HepG2 (cell line): Measurements from ENCODE around the gene ARHGAP9. TPM values are rescaled to one million over a fixed set of nuclear protein-coding genes. Genes with fewer than 3 reads are reported as not detected.

ENCODE experiments used
- ADNP ChIP-seq: sonication (generic); formaldehyde crosslinking; IDR thresholded peaks from 2 replicates; pipeline ENCODE4 v1.4.0; 2020; ENCODE audit warnings: missing genetic modification reagents
- AGO1 ChIP-seq: fragments of 200-400 bp; formaldehyde crosslinking; IDR thresholded peaks from 2 replicates; pipeline ENCODE4 v1.6.1; 2017; ENCODE audit warnings: mild to moderate bottlenecking, low read depth, low read length, moderate library complexity; ENCODE audit not compliant: poor library complexity, severe bottlenecking
- AKAP8 ChIP-seq: sonication (generic); formaldehyde crosslinking; IDR thresholded peaks from 2 replicates; pipeline ENCODE4 v1.5.1; 2020; ENCODE audit warnings: mild to moderate bottlenecking, missing genetic modification reagents
- CENPX ChIP-seq: sonication (generic); formaldehyde crosslinking; IDR thresholded peaks from 2 replicates; pipeline ENCODE4 v1.9.0; 2021; ENCODE audit warnings: mild to moderate bottlenecking, missing genetic modification reagents, moderate library complexity
- ELF4 ChIP-seq: sonication (generic); formaldehyde crosslinking; IDR thresholded peaks from 2 replicates; pipeline ENCODE4 v1.5.0; 2020; ENCODE audit warnings: missing genetic modification reagents, mild to moderate bottlenecking, moderate library complexity, borderline replicate concordance
- JARID2 ChIP-seq: sonication (generic); formaldehyde crosslinking; IDR thresholded peaks from 2 replicates; pipeline ENCODE4 v1.8.1; 2023; ENCODE audit warnings: missing genetic modification reagents, inconsistent platforms; ENCODE audit not compliant: insufficient replicate concordance
- KLF13 ChIP-seq: sonication (generic); formaldehyde crosslinking; IDR thresholded peaks from 2 replicates; pipeline ENCODE4 v1.4.0; 2020; ENCODE audit warnings: mild to moderate bottlenecking, missing genetic modification reagents
- MLLT10 ChIP-seq: sonication (generic); formaldehyde crosslinking; IDR thresholded peaks from 2 replicates; pipeline ENCODE4 v1.4.0; 2020; ENCODE audit warnings: missing genetic modification reagents
- NFIB ChIP-seq: sonication (generic); formaldehyde crosslinking; IDR thresholded peaks from 2 replicates; pipeline ENCODE4 v1.9.0; 2021; ENCODE audit warnings: missing genetic modification reagents, mild to moderate bottlenecking, borderline replicate concordance
- NR2F1 ChIP-seq, 2 experiments: fragments of 450-650 bp in 1 of 2; formaldehyde crosslinking in 1 of 2; IDR thresholded peaks; 2 replicates each; pipeline versions ENCODE4 v1.5.0 to v1.6.1; 2016 to 2020; ENCODE audit warnings: mild to moderate bottlenecking in 1 of 2, missing compliant biosample characterization in 1 of 2, missing genetic modification reagents in 1 of 2, moderate library complexity in 1 of 2
- PHF8 ChIP-seq: sonication (generic); formaldehyde crosslinking; IDR thresholded peaks from 2 replicates; pipeline ENCODE4 v1.5.0; 2020; ENCODE audit warnings: missing genetic modification reagents
- PLRG1 ChIP-seq: fragments of 450-650 bp; conservative IDR thresholded peaks from 2 replicates; pipeline ENCODE4 v1.6.1; 2016
- SIN3A ChIP-seq: IDR thresholded peaks from 2 replicates; pipeline ENCODE4 v1.6.1; 2011; ENCODE audit warnings: low read depth, mild to moderate bottlenecking, control low read depth, low read length, borderline replicate concordance
- SIX4 ChIP-seq: sonication (generic); formaldehyde crosslinking; IDR thresholded peaks from 2 replicates; pipeline ENCODE4 v1.4.0; 2020; ENCODE audit warnings: missing genetic modification reagents
- SUZ12 ChIP-seq: fragments of 150-350 bp; IDR thresholded peaks from 2 replicates; pipeline ENCODE4 v1.6.1; 2014; ENCODE audit warnings: low read depth, low read length
- TCF12 ChIP-seq, 2 experiments: fragments of 450-650 bp in 1 of 2; sonication (generic) in 1 of 2; formaldehyde crosslinking in 1 of 2; IDR thresholded peaks; 2 replicates each; pipeline versions ENCODE4 v1.6.1 to v1.8.0; 2017 to 2022; ENCODE audit warnings: antibody characterized with exemption in 1 of 2, mild to moderate bottlenecking in 1 of 2, missing genetic modification reagents in 1 of 2, moderate library complexity in 1 of 2
- TOE1 ChIP-seq: sonication (generic); formaldehyde crosslinking; IDR thresholded peaks from 2 replicates; pipeline ENCODE4 v1.4.0; 2020; ENCODE audit warnings: mild to moderate bottlenecking, missing genetic modification reagents
- TRIM24 ChIP-seq: sonication (generic); formaldehyde crosslinking; IDR thresholded peaks from 2 replicates; pipeline ENCODE4 v1.8.0; 2022; ENCODE audit warnings: mild to moderate bottlenecking, missing genetic modification reagents
- ZNF136 ChIP-seq: sonication (generic); formaldehyde crosslinking; IDR thresholded peaks from 2 replicates; pipeline ENCODE4 v1.8.1; 2022; ENCODE audit warnings: low read depth, mild to moderate bottlenecking, moderate library complexity, missing genetic modification reagents
- ZNF160 ChIP-seq: sonication (generic); formaldehyde crosslinking; IDR thresholded peaks from 2 replicates; pipeline ENCODE4 v1.8.0; 2022; ENCODE audit warnings: mild to moderate bottlenecking, inconsistent platforms, missing genetic modification reagents
- ZNF263 ChIP-seq: sonication (generic); formaldehyde crosslinking; IDR thresholded peaks from 2 replicates; pipeline ENCODE4 v1.4.0; 2020; ENCODE audit warnings: missing genetic modification reagents
- ZNF34 ChIP-seq: sonication (generic); formaldehyde crosslinking; IDR thresholded peaks from 2 replicates; pipeline ENCODE4 v1.4.0; 2020; ENCODE audit warnings: mild to moderate bottlenecking, missing genetic modification reagents, borderline replicate concordance
- ZNF451 ChIP-seq: sonication (generic); formaldehyde crosslinking; IDR thresholded peaks from 2 replicates; pipeline ENCODE4 v1.5.0; 2020; ENCODE audit warnings: mild to moderate bottlenecking, missing genetic modification reagents
- ZNF543 ChIP-seq: sonication (generic); formaldehyde crosslinking; IDR thresholded peaks from 2 replicates; pipeline ENCODE4 v1.4.0; 2020; ENCODE audit warnings: mild to moderate bottlenecking, missing genetic modification reagents
- ZNF549 ChIP-seq: sonication (generic); formaldehyde crosslinking; IDR thresholded peaks from 2 replicates; pipeline ENCODE4 v1.5.0; 2020; ENCODE audit warnings: missing genetic modification reagents
- ZNF644 ChIP-seq: IDR thresholded peaks from 2 replicates; pipeline ENCODE4 v1.6.1; 2016; ENCODE audit warnings: low read depth
- ZNF652 ChIP-seq: IDR thresholded peaks from 2 replicates; pipeline ENCODE4 v1.6.1; 2016; ENCODE audit warnings: low read depth, borderline replicate concordance
- ZNF720 ChIP-seq: sonication (generic); formaldehyde crosslinking; IDR thresholded peaks from 2 replicates; pipeline ENCODE4 v1.4.0; 2020; ENCODE audit warnings: missing genetic modification reagents
- polyA plus RNA-seq, 8 experiments: library from polyadenylated mRNA; depleted of rRNA in 3 of 8; stranded (reverse) in 7 of 8; unstranded in 1 of 8; fragments of >200 nt; fragmentation: Illumina TruSeq in 4 of 8; extraction: Trizol in 4 of 8; gene quantifications; 2 replicates each; pipeline versions ENCODE4 v1.2.1 to v1.2.3, GENCODE V29; 2011 to 2016; ENCODE audit warnings: low read depth in 4 of 8, missing spikeins in 1 of 8, mixed read lengths in 1 of 8; ENCODE audit not compliant: insufficient read depth in 1 of 8
- total RNA-seq, 5 experiments: library from RNA; depleted of rRNA; stranded (reverse); fragments of >200 nt; fragmentation: Illumina TruSeq; extraction: Trizol; gene quantifications; 2 replicates each; pipeline ENCODE4 v1.2.3, GENCODE V29; 2016; ENCODE audit warnings: low read depth in 1 of 5
- TF ChIP-seq, protein P1 (sequence below): sonication (generic); formaldehyde crosslinking; IDR thresholded peaks from 2 replicates; pipeline ENCODE4 v1.8.1; 2023; ENCODE audit warnings: mild to moderate bottlenecking, inconsistent platforms, moderate library complexity, missing genetic modification reagents, borderline replicate concordance
- TF ChIP-seq, protein P2 (sequence below): sonication (generic); formaldehyde crosslinking; IDR thresholded peaks from 2 replicates; pipeline ENCODE4 v1.4.0; 2020; ENCODE audit warnings: mild to moderate bottlenecking, missing genetic modification reagents

The ARHGAP9 gene
- total and polyA plus RNA-seq, 2 of the 13 experiments (the other 11 are each of a cell fraction or from before 2014, with no cell fraction given), result 0.18 to 1.2 TPM

DNA sequence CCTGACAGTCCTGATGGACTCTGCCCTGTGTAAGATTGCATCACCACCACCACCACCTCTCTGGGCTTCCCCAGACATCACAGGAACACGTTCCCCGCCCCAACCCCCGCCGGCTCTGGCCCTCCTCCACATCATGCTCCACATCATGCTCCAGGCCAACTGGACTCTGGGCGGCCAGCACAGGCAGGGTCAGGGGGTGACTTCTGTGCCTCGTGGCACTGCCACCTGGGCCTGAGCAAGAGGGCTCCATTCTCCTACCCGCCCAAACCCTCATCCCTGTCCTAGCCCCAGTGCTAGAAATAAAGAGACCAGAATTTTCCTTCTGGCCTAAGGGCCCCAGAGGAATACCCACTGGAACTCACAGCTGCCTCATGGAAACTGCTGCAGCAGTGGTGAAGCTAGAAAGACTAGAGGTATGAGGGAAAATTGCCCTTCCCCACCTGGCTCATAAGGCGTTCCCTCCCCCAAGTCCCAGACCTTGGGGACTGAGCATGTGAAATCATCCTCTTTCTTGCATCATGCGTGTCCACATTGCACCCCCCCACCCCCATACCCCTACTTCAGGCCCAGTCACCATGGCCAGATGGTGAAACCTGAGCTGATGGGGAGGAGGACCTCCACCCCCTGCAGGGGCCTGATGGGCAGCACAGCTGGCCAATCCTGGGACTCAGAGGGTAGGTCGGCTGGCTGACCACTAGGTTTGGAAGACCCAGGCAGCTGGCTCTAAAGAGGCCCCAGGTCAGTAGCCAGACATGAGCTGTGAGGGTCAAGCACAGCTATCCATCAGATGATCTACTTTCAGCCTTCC is 24.9 kb downstream of the ARHGAP9 start, which contains the start of gene INHBE (continued):
- no peak for TF ChIP-seq ADNP (CRISPR knock-in tag)
- no peak for TF ChIP-seq CENPX (CRISPR knock-in tag)
- TF ChIP-seq ZNF644 (CRISPR knock-in tag), result peak; percentile 81
- peak; percentile 63 for TF ChIP-seq ZNF543 (CRISPR knock-in tag)
- TF ChIP-seq ZNF160, result no peak
- TF ChIP-seq SUZ12, result no peak
- peak; percentile 84 for TF ChIP-seq ZNF263 (CRISPR knock-in tag)
- TF ChIP-seq ZNF720 (CRISPR knock-in tag), result no peak
- peak; percentile 49; the same call in 1 of the 2 replicates for TF ChIP-seq ZNF34 (CRISPR knock-in tag)
- no peak for TF ChIP-seq ZNF136 (CRISPR knock-in tag)
- TF ChIP-seq NFIB, result no peak
- no peak for TF ChIP-seq PLRG1
- TF ChIP-seq ZNF451 (CRISPR knock-in tag), result no peak
- no peak for TF ChIP-seq TCF12 (IDR thresholded peaks at IDR 0.05)
- 0 out of 2 replicates have a peak, but pooled peaks have one; percentile 73 for TF ChIP-seq TCF12 (CRISPR knock-in tag; IDR thresholded peaks at IDR 0.05)
- no peak for TF ChIP-seq MLLT10 (CRISPR knock-in tag)
- TF ChIP-seq ZNF549 (CRISPR knock-in tag), result no peak
- no peak for TF ChIP-seq KLF13 (CRISPR knock-in tag)
- TF ChIP-seq PHF8, result peak; percentile 28; the same call in 1 of the 2 replicates
- no peak for TF ChIP-seq AGO1
- no peak; the same call in 1 of the 2 replicates for TF ChIP-seq AKAP8 (CRISPR knock-in tag)
- peak; percentile 88 to 92 for TF ChIP-seq NR2F1 (CRISPR knock-in tag; IDR thresholded peaks at IDR 0.05)
- TF ChIP-seq TOE1 (CRISPR knock-in tag), result no peak; the same call in 1 of the 2 replicates
- TF ChIP-seq TRIM24 (CRISPR knock-in tag), result peak; percentile 53; the same call in 1 of the 2 replicates
- TF ChIP-seq, protein P1, sequence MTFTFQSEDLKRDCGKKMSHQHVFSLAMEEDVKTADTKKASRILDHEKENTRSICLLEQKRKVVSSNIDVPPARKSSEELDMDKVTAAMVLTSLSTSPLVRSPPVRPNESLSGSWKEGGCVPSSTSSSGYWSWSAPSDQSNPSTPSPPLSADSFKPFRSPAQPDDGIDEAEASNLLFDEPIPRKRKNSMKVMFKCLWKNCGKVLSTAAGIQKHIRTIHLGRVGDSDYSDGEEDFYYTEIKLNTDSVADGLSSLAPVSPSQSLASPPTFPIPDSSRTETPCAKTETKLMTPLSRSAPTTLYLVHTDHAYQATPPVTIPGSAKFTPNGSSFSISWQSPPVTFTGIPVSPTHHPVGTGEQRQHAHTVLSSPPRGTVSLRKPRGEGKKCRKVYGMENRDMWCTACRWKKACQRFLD, result no peak
- no peak for TF ChIP-seq ELF4 (CRISPR knock-in tag)
- peak; percentile 76; the same call in 1 of the 2 replicates for TF ChIP-seq SIN3A
- TF ChIP-seq, protein P2, sequence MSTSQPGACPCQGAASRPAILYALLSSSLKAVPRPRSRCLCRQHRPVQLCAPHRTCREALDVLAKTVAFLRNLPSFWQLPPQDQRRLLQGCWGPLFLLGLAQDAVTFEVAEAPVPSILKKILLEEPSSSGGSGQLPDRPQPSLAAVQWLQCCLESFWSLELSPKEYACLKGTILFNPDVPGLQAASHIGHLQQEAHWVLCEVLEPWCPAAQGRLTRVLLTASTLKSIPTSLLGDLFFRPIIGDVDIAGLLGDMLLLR (CRISPR knock-in tag), result no peak
- TF ChIP-seq SIX4 (CRISPR knock-in tag), result peak; percentile 97
- no peak for TF ChIP-seq JARID2 (CRISPR knock-in tag)
- TF ChIP-seq ZNF652 (CRISPR knock-in tag), result no peak
